A549 treated with ZK216348 at 1 μM for 4 hours (cell line): ENCODE results near the gene COL6A1. TPM values are rescaled to one million over a fixed set of nuclear protein-coding genes. Genes with fewer than 3 reads are reported as not detected.

ENCODE experiments used
- total RNA-seq: library from RNA; stranded (reverse); fragments of 200-300 nt; extraction: Qiagen RNA extraction; gene quantifications from 5 replicates; pipeline ENCODE4 v1.2.3, GENCODE V29; 2022; ENCODE audit warnings: low read depth

Gene COL6A1, protein sequence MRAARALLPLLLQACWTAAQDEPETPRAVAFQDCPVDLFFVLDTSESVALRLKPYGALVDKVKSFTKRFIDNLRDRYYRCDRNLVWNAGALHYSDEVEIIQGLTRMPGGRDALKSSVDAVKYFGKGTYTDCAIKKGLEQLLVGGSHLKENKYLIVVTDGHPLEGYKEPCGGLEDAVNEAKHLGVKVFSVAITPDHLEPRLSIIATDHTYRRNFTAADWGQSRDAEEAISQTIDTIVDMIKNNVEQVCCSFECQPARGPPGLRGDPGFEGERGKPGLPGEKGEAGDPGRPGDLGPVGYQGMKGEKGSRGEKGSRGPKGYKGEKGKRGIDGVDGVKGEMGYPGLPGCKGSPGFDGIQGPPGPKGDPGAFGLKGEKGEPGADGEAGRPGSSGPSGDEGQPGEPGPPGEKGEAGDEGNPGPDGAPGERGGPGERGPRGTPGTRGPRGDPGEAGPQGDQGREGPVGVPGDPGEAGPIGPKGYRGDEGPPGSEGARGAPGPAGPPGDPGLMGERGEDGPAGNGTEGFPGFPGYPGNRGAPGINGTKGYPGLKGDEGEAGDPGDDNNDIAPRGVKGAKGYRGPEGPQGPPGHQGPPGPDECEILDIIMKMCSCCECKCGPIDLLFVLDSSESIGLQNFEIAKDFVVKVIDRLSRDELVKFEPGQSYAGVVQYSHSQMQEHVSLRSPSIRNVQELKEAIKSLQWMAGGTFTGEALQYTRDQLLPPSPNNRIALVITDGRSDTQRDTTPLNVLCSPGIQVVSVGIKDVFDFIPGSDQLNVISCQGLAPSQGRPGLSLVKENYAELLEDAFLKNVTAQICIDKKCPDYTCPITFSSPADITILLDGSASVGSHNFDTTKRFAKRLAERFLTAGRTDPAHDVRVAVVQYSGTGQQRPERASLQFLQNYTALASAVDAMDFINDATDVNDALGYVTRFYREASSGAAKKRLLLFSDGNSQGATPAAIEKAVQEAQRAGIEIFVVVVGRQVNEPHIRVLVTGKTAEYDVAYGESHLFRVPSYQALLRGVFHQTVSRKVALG
- total RNA-seq = 12.9 to 23.3 TPM (median 19.7 TPM) in 5 replicates

DNA sequence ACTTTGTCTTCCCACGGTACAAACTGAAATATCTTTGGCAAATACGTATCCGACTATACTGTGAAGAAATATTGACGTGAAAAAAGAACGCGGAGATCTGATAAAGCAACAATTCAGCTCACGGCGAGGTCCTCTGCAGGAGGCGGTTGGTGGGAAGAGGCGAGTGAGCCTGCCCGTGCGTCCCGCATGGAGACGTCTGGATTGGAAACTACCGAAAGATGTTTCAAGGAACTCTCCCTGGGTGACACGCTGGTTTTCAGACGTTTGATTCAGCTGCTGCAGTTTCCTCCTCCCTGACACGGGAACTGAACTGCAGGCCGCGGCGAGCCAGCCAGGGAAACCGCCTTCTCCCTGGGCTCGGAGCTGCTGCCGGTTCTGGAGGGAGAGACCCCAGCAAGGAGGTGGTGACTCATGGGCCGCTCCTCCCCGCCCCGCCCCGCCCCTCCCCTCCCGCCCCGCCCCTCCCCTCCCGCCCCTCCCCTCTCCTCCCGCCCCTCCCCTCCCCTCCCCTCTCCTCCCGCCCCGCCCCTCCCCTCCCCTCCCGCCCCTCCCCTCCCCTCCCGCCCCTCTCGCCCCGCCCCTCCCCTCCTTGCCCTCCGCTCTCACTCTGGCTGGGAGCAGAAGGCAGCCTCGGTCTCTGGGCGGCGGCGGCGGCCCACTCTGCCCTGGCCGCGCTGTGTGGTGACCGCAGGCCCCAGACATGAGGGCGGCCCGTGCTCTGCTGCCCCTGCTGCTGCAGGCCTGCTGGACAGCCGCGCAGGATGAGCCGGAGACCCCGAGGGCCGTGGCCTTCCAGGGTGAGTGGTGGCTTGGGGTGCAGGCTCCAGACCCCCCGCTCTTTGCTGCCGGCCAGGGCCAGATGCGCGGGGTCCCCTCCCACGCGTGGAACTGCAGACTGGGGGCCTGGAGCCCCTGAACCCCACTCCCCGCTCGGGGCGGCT, at the start of gene COL6A1:
Gene COL6A1, plus strand, starts transcription at position 620 of the 941 bp plus-strand sequence. Its CDS starts 81 bp downstream, at position 701.

Other genes with a start within 250 kb of the COL6A1 start
- 10.4 to 19.8 TPM (median 16.0 TPM) in 5 replicates for gene COL6A2, start 116.3 kb downstream of the COL6A1 start, total RNA-seq
- gene FTCD, start 173.8 kb downstream of the COL6A1 start, total RNA-seq = not detected in 5 replicates
- 0.20 TPM in 1 of 5 replicates, not detected in the others for gene SPATC1L, start 202.7 kb downstream of the COL6A1 start, total RNA-seq
- 9.1 to 17.4 TPM (median 13.8 TPM) in 5 replicates for gene LSS, start 247.0 kb downstream of the COL6A1 start, total RNA-seq